Esophagus muscularis mucosa (tissue), 4 donors: ENCODE measurements around the gene TTYH2.

Source experiments
- EP300 ChIP-seq: sonication (generic); formaldehyde crosslinking; IDR thresholded peaks from one replicate; pipeline ENCODE4 v1.6.1; 2017; ENCODE audit warnings: antibody characterized with exemption
- POLR2A ChIP-seq: fragments of 450-650 bp; IDR thresholded peaks from one replicate; pipeline ENCODE4 v1.6.1; 2017; ENCODE audit warnings: antibody characterized with exemption, moderate library complexity, mild to moderate bottlenecking, low read depth
- POLR2AphosphoS5 ChIP-seq, 2 donors: sonication (generic); formaldehyde crosslinking; IDR thresholded peaks; one replicate each; pipeline ENCODE4 v1.6.1; 2017; ENCODE audit warnings: antibody characterized with exemption in 2 of 2
- TF ChIP-seq, protein P1 (sequence below), 3 experiments: fragments of 200-600 bp in 2 of 3; fragments of 450-650 bp in 1 of 3; sonication (generic) in 2 of 3; IDR thresholded peaks; one replicate each; pipeline ENCODE4 v1.5.1; 2017 to 2019; ENCODE audit warnings: antibody characterized with exemption in 3 of 3, mild to moderate bottlenecking in 2 of 3, moderate library complexity in 1 of 3

DNA sequence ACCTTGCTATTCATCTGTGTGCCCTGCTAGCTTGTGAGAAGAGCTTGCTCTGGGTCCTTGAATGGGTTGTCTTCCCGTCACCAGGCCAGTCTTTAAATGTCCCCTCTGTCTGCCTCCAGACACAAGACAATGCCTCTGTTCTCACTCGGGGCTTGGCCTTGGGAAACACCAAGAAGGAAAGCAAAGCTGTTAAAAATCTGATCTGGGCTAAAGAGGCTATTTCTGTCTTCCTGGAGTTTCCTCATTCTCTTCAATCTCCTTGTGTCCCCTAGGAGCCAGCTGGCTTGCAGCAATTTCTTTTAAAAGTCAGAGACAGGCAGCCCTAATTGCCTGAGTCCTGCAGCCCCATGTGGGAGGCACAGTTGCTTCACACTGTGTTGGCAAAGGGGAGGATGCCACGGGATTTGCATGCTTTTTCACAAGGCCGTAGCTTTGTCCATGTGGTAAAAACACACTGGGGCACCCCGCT, 63.2 kb downstream of the TTYH2 start:
- TF ChIP-seq, protein P1, sequence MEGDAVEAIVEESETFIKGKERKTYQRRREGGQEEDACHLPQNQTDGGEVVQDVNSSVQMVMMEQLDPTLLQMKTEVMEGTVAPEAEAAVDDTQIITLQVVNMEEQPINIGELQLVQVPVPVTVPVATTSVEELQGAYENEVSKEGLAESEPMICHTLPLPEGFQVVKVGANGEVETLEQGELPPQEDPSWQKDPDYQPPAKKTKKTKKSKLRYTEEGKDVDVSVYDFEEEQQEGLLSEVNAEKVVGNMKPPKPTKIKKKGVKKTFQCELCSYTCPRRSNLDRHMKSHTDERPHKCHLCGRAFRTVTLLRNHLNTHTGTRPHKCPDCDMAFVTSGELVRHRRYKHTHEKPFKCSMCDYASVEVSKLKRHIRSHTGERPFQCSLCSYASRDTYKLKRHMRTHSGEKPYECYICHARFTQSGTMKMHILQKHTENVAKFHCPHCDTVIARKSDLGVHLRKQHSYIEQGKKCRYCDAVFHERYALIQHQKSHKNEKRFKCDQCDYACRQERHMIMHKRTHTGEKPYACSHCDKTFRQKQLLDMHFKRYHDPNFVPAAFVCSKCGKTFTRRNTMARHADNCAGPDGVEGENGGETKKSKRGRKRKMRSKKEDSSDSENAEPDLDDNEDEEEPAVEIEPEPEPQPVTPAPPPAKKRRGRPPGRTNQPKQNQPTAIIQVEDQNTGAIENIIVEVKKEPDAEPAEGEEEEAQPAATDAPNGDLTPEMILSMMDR (IDR thresholded peaks at IDR 0.05): no peak
- TF ChIP-seq POLR2A (no peak), POLR2AphosphoS5 (IDR thresholded peaks at IDR 0.05) (no peak), EP300 (no peak)
